Measurements from ENCODE around the gene AFP.

GRCh38 chr4:73391774-73392173 lies 44.2 kb upstream of the AFP start:
- TF ChIP-seq, protein P1, sequence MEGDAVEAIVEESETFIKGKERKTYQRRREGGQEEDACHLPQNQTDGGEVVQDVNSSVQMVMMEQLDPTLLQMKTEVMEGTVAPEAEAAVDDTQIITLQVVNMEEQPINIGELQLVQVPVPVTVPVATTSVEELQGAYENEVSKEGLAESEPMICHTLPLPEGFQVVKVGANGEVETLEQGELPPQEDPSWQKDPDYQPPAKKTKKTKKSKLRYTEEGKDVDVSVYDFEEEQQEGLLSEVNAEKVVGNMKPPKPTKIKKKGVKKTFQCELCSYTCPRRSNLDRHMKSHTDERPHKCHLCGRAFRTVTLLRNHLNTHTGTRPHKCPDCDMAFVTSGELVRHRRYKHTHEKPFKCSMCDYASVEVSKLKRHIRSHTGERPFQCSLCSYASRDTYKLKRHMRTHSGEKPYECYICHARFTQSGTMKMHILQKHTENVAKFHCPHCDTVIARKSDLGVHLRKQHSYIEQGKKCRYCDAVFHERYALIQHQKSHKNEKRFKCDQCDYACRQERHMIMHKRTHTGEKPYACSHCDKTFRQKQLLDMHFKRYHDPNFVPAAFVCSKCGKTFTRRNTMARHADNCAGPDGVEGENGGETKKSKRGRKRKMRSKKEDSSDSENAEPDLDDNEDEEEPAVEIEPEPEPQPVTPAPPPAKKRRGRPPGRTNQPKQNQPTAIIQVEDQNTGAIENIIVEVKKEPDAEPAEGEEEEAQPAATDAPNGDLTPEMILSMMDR (optimal IDR thresholded peaks at IDR 0.05 in 1 of 3, IDR thresholded peaks at IDR 0.05 in 1 of 3, conservative IDR thresholded peaks at IDR 0.05 in 1 of 3; ENCODE audit: extremely low read depth in 1 of 3, insufficient read depth in 2 of 3, low read length in 3 of 3) = no peak
- TF ChIP-seq EZH2 (IDR thresholded peaks at IDR 0.05; ENCODE audit: low read length) = no peak

All from keratinocyte (primary cell).